WERI-Rb-1 (cell line): ENCODE data around the gene TENM4.

ENCODE experiments used
- DNase-seq: peaks from one replicate; pipeline ENCODE4 v3.0.0-alpha.2; 2020
- H3K27ac ChIP-seq: fragments of 250-450 bp; sonication (Bioruptor Pico); 2 replicates; pipeline ENCODE4 v1.5.1; 2020; ENCODE audit warnings: mild to moderate bottlenecking, moderate library complexity
- H3K27me3 ChIP-seq: fragments of 250-450 bp; sonication (Bioruptor Pico); 2 replicates; pipeline ENCODE4 v1.5.1; 2021; ENCODE audit warnings: mild to moderate bottlenecking, low read depth, moderate library complexity; ENCODE audit not compliant: insufficient read depth, severe bottlenecking
- H3K36me3 ChIP-seq: fragments of 250-450 bp; sonication (Bioruptor Pico); 2 replicates; pipeline ENCODE4 v1.5.1; 2020; ENCODE audit warnings: mild to moderate bottlenecking, moderate library complexity
- H3K4me3 ChIP-seq: 2 replicates; pipeline ENCODE4 v1.5.1; 2011; ENCODE audit warnings: low read depth, mild to moderate bottlenecking, control low read depth, low read length
- H3K9me3 ChIP-seq: fragments of 250-450 bp; sonication (Bioruptor Pico); 2 replicates; pipeline ENCODE4 v1.5.1; 2021; ENCODE audit warnings: mild to moderate bottlenecking, moderate library complexity; ENCODE audit not compliant: severe bottlenecking
- TF ChIP-seq, protein P1 (sequence below): IDR thresholded peaks from 2 replicates; pipeline ENCODE4 v1.5.1; 2011; ENCODE audit warnings: low read depth, mild to moderate bottlenecking, control low read depth, inconsistent platforms, low read length

TENM4 gene

DNA sequence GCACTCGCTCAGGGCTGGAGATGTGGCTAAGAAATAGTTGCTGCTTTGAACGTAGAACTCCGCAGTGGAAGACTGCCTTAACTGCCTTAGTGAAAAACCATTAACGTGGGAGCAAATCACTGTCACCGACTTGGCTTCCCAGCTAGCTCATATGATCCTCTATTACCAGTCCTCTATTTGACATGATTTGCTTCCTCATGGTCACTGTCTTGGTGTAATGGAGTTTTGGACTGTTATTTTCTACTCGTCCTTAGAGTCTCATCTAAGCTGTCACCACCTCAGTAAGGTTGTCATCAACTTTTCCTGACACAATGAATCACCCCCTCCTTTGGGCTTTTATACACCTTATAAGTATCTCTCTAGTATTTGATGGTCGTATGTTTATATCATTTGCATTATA, 699.1 kb downstream of the TENM4 start:
- Histone ChIP-seq H3K4me3 (no peak overlapping the region), H3K36me3 (no peaks in the 10 kb centered on the region), H3K27me3 (peaks cover 15% of the 10 kb centered on the region), H3K9me3 (no peaks in the 10 kb centered on the region), H3K27ac (no peak overlapping the region)
- TF ChIP-seq, protein P1, sequence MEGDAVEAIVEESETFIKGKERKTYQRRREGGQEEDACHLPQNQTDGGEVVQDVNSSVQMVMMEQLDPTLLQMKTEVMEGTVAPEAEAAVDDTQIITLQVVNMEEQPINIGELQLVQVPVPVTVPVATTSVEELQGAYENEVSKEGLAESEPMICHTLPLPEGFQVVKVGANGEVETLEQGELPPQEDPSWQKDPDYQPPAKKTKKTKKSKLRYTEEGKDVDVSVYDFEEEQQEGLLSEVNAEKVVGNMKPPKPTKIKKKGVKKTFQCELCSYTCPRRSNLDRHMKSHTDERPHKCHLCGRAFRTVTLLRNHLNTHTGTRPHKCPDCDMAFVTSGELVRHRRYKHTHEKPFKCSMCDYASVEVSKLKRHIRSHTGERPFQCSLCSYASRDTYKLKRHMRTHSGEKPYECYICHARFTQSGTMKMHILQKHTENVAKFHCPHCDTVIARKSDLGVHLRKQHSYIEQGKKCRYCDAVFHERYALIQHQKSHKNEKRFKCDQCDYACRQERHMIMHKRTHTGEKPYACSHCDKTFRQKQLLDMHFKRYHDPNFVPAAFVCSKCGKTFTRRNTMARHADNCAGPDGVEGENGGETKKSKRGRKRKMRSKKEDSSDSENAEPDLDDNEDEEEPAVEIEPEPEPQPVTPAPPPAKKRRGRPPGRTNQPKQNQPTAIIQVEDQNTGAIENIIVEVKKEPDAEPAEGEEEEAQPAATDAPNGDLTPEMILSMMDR, result no peak
- DNase-seq, result no peak

DNA sequence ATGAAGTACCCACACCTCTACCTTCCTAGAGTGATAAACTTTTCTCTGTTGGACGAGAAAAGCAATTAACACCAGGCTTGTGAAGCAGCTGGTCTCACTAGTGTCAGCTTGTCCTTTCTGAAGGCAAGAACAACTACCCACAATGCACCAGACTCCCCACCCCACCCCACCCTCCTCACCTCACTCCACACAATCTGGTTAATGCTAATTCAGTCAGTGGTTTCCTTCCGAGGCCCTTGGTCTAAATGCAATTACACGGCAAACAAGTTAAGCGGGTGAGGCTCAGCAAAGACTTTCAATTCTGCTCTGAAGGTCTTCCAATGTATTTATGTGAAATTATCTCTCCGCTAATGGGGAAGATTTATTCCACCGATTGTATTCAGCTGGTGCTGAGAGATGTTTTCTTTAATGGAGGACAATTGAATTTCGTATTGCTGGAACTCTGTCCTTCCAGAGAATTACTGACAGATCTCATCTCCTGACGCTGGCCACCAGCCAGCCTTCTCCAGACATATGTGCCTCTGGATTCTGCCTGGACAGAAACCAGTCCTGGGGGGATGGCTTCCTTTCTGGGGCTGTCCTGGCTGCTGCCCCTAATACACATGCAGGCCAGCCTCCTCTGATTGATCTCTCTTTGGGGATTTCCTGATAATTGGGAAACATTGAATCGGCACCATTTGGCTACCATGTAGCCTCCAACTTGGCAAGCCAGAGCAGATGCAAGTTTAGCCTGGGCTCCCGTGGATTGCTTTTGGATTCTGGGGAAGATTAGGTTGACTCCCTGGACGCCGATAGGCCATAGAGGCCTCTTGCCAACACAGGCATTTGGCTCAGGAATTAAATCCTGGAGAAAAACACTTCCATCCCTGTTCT, 700.4 kb downstream of the TENM4 start:
- Histone ChIP-seq H3K27ac (no peak overlapping the region), H3K36me3 (no peaks in the 10 kb centered on the region), H3K4me3 (no peak overlapping the region), H3K27me3 (peaks cover 15% of the 10 kb centered on the region), H3K9me3 (no peaks in the 10 kb centered on the region)
- TF ChIP-seq, protein P1, result no peak
- no peak for DNase-seq

DNA sequence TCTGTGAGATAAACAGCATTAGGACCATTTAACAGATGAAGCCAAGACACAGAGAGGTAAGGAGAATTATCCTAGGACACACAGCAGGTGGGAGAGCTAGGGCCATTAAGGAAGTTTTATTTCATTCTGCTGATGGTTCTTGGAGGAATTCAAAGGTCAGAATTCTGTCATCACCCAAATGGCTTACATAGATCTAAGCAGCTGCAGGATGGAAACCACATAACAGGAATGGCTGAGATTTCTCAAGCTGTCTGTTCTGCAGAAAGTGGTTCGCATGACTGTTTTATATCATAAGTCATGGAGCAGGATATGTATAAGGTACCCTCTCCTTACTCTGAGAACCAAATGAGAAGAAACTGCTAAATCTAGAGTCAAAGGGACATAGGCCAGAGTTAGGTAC, 702.9 kb downstream of the TENM4 start:
- peaks cover 11% of the 10 kb centered on the region for H3K27me3 ChIP-seq

DNA sequence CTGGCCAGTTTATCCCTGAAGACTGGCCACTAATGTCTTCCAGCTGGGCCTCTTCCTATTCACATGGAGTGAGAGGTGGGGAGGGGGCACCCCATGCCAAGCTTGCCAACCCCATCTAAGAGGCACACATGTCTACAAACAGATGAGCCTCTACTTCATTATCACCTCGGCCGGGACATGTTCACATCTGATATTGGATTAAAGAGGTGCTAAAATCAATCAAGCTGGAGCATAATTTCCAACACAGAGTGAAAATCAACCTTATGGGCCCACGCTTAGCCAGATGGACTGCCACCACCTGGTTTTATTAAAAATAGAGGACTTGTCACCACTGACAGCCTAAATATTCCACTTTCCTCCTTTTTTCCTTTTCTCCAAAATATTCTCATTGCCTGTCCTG, 703.5 kb downstream of the TENM4 start:
- H3K36me3 ChIP-seq, result no peaks in the 10 kb centered on the region
- H3K27ac ChIP-seq, result no peak overlapping the region
- TF ChIP-seq, protein P1, result no peak
- no peak for DNase-seq
- no peak overlapping the region for H3K4me3 ChIP-seq
- peaks cover 8% of the 10 kb centered on the region for H3K27me3 ChIP-seq
- no peaks in the 10 kb centered on the region for H3K9me3 ChIP-seq

More for the DNA sequence above, 702.9 kb downstream of the TENM4 start:
- TF ChIP-seq, protein P1, result no peak
- no peak for DNase-seq
- H3K4me3 ChIP-seq, result no peak overlapping the region
- H3K9me3 ChIP-seq, result no peaks in the 10 kb centered on the region
- no peak overlapping the region for H3K27ac ChIP-seq
- H3K36me3 ChIP-seq, result no peaks in the 10 kb centered on the region

DNA sequence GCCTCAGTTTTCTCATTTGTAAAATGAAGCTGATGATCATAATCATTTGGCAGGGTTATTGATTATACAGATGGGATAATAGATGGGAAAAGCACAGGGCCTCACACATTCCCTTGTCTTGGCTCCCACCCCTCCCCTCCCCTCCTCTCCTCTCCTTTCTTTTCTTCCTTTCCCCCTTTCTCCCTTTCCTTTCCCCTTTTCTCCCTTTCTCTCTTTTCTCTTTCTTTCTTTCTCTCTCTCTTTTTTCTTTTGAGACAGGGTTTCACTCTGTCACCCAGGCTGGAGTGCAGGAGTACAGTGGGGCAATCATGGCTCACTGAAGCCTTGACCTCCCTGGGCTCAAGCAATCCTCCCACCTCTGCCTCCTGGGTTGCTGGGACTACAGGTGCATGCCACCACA, 705.1 kb downstream of the TENM4 start:
- no peaks in the 10 kb centered on the region for H3K27me3 ChIP-seq
- DNase-seq, result no peak
- H3K4me3 ChIP-seq, result no peak overlapping the region
- TF ChIP-seq, protein P1, result no peak
- H3K9me3 ChIP-seq, result no peaks in the 10 kb centered on the region
- no peak overlapping the region for H3K27ac ChIP-seq
- no peaks in the 10 kb centered on the region for H3K36me3 ChIP-seq

DNA sequence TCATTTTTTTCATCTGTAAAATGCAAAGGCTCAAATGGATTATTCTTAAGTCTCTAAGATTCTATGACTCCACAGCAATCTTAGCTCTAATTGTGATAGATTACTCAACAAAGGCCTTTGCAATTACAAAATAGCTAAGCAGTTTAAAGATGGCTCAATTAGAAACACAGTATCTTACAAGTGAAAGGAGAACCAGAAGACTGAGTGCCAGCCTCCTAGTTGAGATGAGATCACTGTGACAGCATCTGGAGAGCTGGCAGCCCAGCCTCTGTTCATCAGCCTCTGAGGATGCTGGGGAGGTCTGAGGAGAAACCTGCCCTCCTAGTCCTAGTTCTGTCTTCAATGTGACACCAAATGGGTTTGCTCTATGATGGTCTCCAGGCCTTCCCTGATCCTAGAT, 707.8 kb downstream of the TENM4 start:
- Histone ChIP-seq H3K4me3 (no peak overlapping the region), H3K27me3 (peaks cover 9% of the 10 kb centered on the region), H3K36me3 (no peaks in the 10 kb centered on the region), H3K27ac (no peak overlapping the region), H3K9me3 (no peaks in the 10 kb centered on the region)
- no peak for DNase-seq
- TF ChIP-seq, protein P1, result no peak
